ENCODE data around the gene KIF3A. TPM values are rescaled to one million over a fixed set of nuclear protein-coding genes. Genes with fewer than 3 reads are reported as not detected.

The KIF3A gene
- total and polyA plus RNA-seq, 3 donors from 2014 or later: 23.2 to 38.6 (median 30.8) TPM

GRCh38 chr5:132782101-132782500 is 44.8 kb upstream of the KIF3A start:
- Histone ChIP-seq H3K4me1 (peaks cover 7% of the 10 kb centered on the region), H3K9me3 (no peaks in the 10 kb centered on the region), H3K27me3 (no peaks in the 10 kb centered on the region), H3K27ac (no peak overlapping the region), H3K36me3 (ENCODE audit: low read depth, missing control alignments) (no peaks in the 10 kb centered on the region), H3K4me3 (no peak overlapping the region)
- WGBS, 2 donors: 73 to 80% methylated on average over 4 of the region's 4 CpGs
- DNase-seq: no peak
- intact Hi-C loops (cut with DNase I; ENCODE audit: low total_unique reads): no loop called here
- TF ChIP-seq, protein P1, sequence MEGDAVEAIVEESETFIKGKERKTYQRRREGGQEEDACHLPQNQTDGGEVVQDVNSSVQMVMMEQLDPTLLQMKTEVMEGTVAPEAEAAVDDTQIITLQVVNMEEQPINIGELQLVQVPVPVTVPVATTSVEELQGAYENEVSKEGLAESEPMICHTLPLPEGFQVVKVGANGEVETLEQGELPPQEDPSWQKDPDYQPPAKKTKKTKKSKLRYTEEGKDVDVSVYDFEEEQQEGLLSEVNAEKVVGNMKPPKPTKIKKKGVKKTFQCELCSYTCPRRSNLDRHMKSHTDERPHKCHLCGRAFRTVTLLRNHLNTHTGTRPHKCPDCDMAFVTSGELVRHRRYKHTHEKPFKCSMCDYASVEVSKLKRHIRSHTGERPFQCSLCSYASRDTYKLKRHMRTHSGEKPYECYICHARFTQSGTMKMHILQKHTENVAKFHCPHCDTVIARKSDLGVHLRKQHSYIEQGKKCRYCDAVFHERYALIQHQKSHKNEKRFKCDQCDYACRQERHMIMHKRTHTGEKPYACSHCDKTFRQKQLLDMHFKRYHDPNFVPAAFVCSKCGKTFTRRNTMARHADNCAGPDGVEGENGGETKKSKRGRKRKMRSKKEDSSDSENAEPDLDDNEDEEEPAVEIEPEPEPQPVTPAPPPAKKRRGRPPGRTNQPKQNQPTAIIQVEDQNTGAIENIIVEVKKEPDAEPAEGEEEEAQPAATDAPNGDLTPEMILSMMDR (IDR thresholded peaks at IDR 0.05): no peak
- no peak for TF ChIP-seq POLR2A (IDR thresholded peaks at IDR 0.05)

- no peak for DNase-seq
- TF ChIP-seq, protein P1 (IDR thresholded peaks at IDR 0.05): no peak
- TF ChIP-seq POLR2A (IDR thresholded peaks at IDR 0.05): no peak
- Histone ChIP-seq H3K9me3 (no peaks in the 10 kb centered on the region), H3K4me1 (peaks cover 12% of the 10 kb centered on the region), H3K27ac (no peak overlapping the region), H3K4me3 (no peak overlapping the region), H3K27me3 (no peaks in the 10 kb centered on the region), H3K36me3 (ENCODE audit: low read depth, missing control alignments) (no peaks in the 10 kb centered on the region)
- 95 to 96% methylated on average over 4 of the region's 4 CpGs for WGBS, 2 donors
- intact Hi-C loops (cut with DNase I; ENCODE audit: low total_unique reads): no loop called here
Observed at GRCh38 chr5:132781029-132781428, 43.7 kb upstream of the KIF3A start.

- H3K9me3 ChIP-seq: no peaks in the 10 kb centered on the region
- H3K4me3 ChIP-seq: no peak overlapping the region
- no peaks in the 10 kb centered on the region for H3K36me3 ChIP-seq (ENCODE audit: low read depth, missing control alignments)
- no peaks in the 10 kb centered on the region for H3K27me3 ChIP-seq
- intact Hi-C loops (cut with DNase I; ENCODE audit: low total_unique reads): no loop called here
- no peak for DNase-seq
- H3K27ac ChIP-seq: no peak overlapping the region
- WGBS, 2 donors: 97 to 100% methylated on average over 1 of the region's 1 CpG
- no peak for TF ChIP-seq POLR2A (IDR thresholded peaks at IDR 0.05)
- TF ChIP-seq, protein P1 (IDR thresholded peaks at IDR 0.05): no peak
- H3K4me1 ChIP-seq: peaks cover 13% of the 10 kb centered on the region
Observed at GRCh38 chr5:132780577-132780976, 43.2 kb upstream of the KIF3A start.

DNA sequence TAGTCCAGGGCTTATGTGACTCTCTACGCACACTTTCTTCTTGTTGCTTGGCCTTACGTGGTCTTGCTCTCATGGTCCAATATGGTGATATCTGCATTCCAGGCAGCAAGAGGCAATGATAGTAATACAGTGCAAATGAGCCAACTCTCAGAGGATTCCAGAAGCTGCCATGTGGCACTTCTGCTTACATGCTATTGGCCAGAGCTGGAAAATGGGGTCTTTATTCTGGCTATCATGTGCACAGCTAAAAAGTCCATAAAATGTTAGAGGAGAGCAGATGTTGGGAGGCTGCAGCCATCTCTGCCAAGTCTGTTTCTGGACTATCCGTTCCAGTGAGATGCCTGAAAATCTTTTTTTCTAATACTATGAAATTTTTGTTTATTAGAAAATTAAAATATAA is 42.6 kb upstream of the KIF3A start:
- DNase-seq: no peak
- Histone ChIP-seq H3K36me3 (ENCODE audit: low read depth, missing control alignments) (no peaks in the 10 kb centered on the region), H3K9me3 (no peaks in the 10 kb centered on the region), H3K4me3 (no peak overlapping the region), H3K4me1 (peaks cover 13% of the 10 kb centered on the region), H3K27me3 (no peaks in the 10 kb centered on the region), H3K27ac (no peak overlapping the region)
- 91 to 95% methylated on average over 3 of the region's 3 CpGs for WGBS, 2 donors
- intact Hi-C loops (cut with DNase I; ENCODE audit: low total_unique reads): no loop called here
- TF ChIP-seq, protein P1 (IDR thresholded peaks at IDR 0.05): no peak
- TF ChIP-seq POLR2A (IDR thresholded peaks at IDR 0.05): no peak

GRCh38 chr5:132778856-132779255 is 41.5 kb upstream of the KIF3A start:
- TF ChIP-seq POLR2A (IDR thresholded peaks at IDR 0.05): no peak
- TF ChIP-seq, protein P1 (IDR thresholded peaks at IDR 0.05): no peak
- Histone ChIP-seq H3K36me3 (ENCODE audit: low read depth, missing control alignments) (no peaks in the 10 kb centered on the region), H3K4me3 (no peak overlapping the region), H3K27me3 (no peaks in the 10 kb centered on the region), H3K4me1 (peaks cover 13% of the 10 kb centered on the region), H3K27ac (no peak overlapping the region), H3K9me3 (no peaks in the 10 kb centered on the region)
- intact Hi-C loops (cut with DNase I; ENCODE audit: low total_unique reads): no loop called here
- 81% methylated on average over 5 of the region's 5 CpGs for WGBS, 2 donors
- no peak for DNase-seq

Measured in testis (tissue), 3 donors.